ENCODE data around the gene TFDP1. TPM values are rescaled to one million over a fixed set of nuclear protein-coding genes. Genes with fewer than 3 reads are reported as not detected.

The TFDP1 gene
- total RNA-seq, 4 donors from 2014 or later, result 30.7 to 42.2 (median 32.1) TPM

GRCh38 chr13:113642563-113642962 lies 58.0 kb downstream of the TFDP1 start:
- no peak for DNase-seq (ENCODE audit: extremely low spot score)

DNA sequence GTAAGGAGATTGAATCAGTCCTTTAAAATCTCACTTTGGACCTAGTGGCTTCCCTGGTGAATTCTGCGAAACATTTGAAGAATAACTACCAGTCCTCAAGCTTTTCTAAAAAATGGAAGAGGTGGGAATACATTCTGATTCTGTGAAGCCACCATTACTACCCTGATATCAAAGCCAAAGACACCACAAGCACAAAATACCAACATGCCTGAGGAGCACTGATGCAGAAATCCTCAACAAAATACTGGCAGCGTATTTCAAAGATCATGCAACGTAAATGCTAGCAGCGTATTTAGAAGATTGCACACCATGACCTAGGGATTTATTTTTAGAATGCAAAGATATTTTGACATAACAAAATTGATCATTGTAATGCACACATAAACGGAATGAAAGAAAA lies 59.0 kb downstream of the TFDP1 start:
- H3K4me1 ChIP-seq, result peaks cover 7 to 17% (median 17%) of the 10 kb centered on the region in 4 donors
- no peaks in the 10 kb centered on the region for H3K9me3 ChIP-seq
- DNase-seq (ENCODE audit: extremely low spot score), result no peak
- peaks cover 3 to 22% (median 14%) of the 10 kb centered on the region in 4 donors for H3K36me3 ChIP-seq
- no peak for TF ChIP-seq CTCF (IDR thresholded peaks at IDR 0.05)
- intact Hi-C loops (cut with DNase I), result no loop called here
- H3K4me3 ChIP-seq, result no peak overlapping the region
- 97% methylated on average over 5 of the region's 5 CpGs for WGBS
- no peaks in the 10 kb centered on the region for H3K27me3 ChIP-seq
- no peak overlapping the region for H3K27ac ChIP-seq (replicated peaks in 1 of 4)

More at GRCh38 chr13:113642563-113642962, 58.0 kb downstream of the TFDP1 start:
- intact Hi-C loops (cut with DNase I), result no loop called here
- Histone ChIP-seq H3K4me3 (no peak overlapping the region), H3K27me3 (no peaks in the 10 kb centered on the region), H3K4me1 (peaks cover 4 to 11% (median 9%) of the 10 kb centered on the region in 4 donors), H3K9me3 (no peaks in the 10 kb centered on the region), H3K36me3 (peaks cover 13 to 32% (median 22%) of the 10 kb centered on the region in 4 donors), H3K27ac (replicated peaks in 1 of 4) (no peak overlapping the region)
- WGBS, result 92% methylated on average over 2 of the region's 2 CpGs
- TF ChIP-seq POLR2AphosphoS5 (IDR thresholded peaks at IDR 0.05) (no peak), CTCF (IDR thresholded peaks at IDR 0.05) (no peak), EP300 (IDR thresholded peaks at IDR 0.05) (no peak), POLR2A (IDR thresholded peaks at IDR 0.05; ENCODE audit: low read depth) (no peak)

- intact Hi-C loops (cut with DNase I), result no loop called here
- TF ChIP-seq CTCF (IDR thresholded peaks at IDR 0.05) (no peak), POLR2AphosphoS5 (IDR thresholded peaks at IDR 0.05) (no peak), POLR2A (IDR thresholded peaks at IDR 0.05; ENCODE audit: low read depth) (no peak), EP300 (IDR thresholded peaks at IDR 0.05) (no peak)
- 93% methylated on average over 1 of the region's 1 CpG for WGBS
These were observed 60.2 kb downstream of the TFDP1 start for GRCh38 chr13:113644800-113645199.

DNA sequence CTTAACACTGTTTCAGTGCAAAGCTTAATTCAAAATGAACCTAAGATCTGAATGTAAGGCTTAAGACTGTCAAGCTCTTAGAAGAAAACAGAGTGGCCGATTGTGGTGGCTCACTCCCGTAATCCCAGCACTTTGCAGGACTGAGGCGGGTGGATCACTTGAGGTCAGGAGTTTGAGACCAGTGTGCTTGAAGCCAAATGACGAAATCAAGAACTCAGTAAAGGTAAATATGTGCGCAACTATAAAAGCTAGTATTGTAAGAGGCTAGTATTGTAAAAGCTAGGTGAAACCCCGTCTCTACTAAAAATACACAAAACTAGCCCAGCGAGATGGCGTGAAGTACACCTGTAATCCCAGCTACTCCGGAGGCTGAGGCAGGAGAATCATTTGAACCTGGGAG lies 60.8 kb downstream of the TFDP1 start:
- Histone ChIP-seq H3K4me1 (peaks cover 7 to 17% (median 17%) of the 10 kb centered on the region in 4 donors), H3K36me3 (peaks cover 0 to 6% (median 2%) of the 10 kb centered on the region in 4 donors), H3K27ac (replicated peaks in 1 of 4) (no peak overlapping the region), H3K27me3 (no peaks in the 10 kb centered on the region), H3K9me3 (no peaks in the 10 kb centered on the region), H3K4me3 (no peak overlapping the region)
- DNase-seq (ENCODE audit: extremely low spot score), result no peak
- TF ChIP-seq CTCF (IDR thresholded peaks at IDR 0.05), result no peak
- TF ChIP-seq POLR2A (IDR thresholded peaks at IDR 0.05; ENCODE audit: low read depth), result no peak
- TF ChIP-seq POLR2AphosphoS5 (IDR thresholded peaks at IDR 0.05), result no peak
- WGBS, result 97% methylated on average over 9 of the region's 9 CpGs
- intact Hi-C loops (cut with DNase I), result no loop called here

More at GRCh38 chr13:113644800-113645199, 60.2 kb downstream of the TFDP1 start:
- no peak for DNase-seq (ENCODE audit: extremely low spot score)
- Histone ChIP-seq H3K9me3 (no peaks in the 10 kb centered on the region), H3K27me3 (no peaks in the 10 kb centered on the region), H3K4me3 (no peak overlapping the region), H3K27ac (replicated peaks in 1 of 4) (no peak overlapping the region), H3K36me3 (peaks cover 0 to 12% (median 7%) of the 10 kb centered on the region in 4 donors), H3K4me1 (peaks cover 7 to 17% (median 17%) of the 10 kb centered on the region in 4 donors)

GRCh38 chr13:113646376-113646775 lies 61.8 kb downstream of the TFDP1 start:
- H3K9me3 ChIP-seq, result no peaks in the 10 kb centered on the region
- intact Hi-C loops (cut with DNase I), result no loop called here
- H3K36me3 ChIP-seq, result no peaks in the 10 kb centered on the region
- DNase-seq (ENCODE audit: extremely low spot score), result no peak
- WGBS, result 80% methylated on average over 11 of the region's 11 CpGs
- H3K27me3 ChIP-seq, result no peaks in the 10 kb centered on the region
- H3K4me1 ChIP-seq, result peaks cover 7 to 22% (median 20%) of the 10 kb centered on the region in 4 donors
- TF ChIP-seq POLR2A (IDR thresholded peaks at IDR 0.05; ENCODE audit: low read depth) (no peak), CTCF (IDR thresholded peaks at IDR 0.05) (no peak), EP300 (IDR thresholded peaks at IDR 0.05) (no peak), POLR2AphosphoS5 (IDR thresholded peaks at IDR 0.05) (no peak)
- H3K4me3 ChIP-seq, result no peak overlapping the region
- no peak overlapping the region for H3K27ac ChIP-seq (replicated peaks in 1 of 4)
